SK-N-SH treated with all-trans-retinoic acid at 6 μM for 48 hours (cell line): ENCODE measurements around the gene TMC7.

Experiments
- ARNTL ChIP-seq: fragments of 450-650 bp; formaldehyde crosslinking; IDR thresholded peaks from 2 replicates; pipeline ENCODE4 v1.5.0; 2020; ENCODE audit warnings: low read depth, mild to moderate bottlenecking, moderate library complexity, borderline replicate concordance
- TF ChIP-seq, protein P1 (sequence below): fragments of 250-450 bp; sonication (Bioruptor Pico); IDR thresholded peaks from 2 replicates; pipeline ENCODE4 v1.5.1; 2021; ENCODE audit warnings: mild to moderate bottlenecking, moderate library complexity

DNA sequence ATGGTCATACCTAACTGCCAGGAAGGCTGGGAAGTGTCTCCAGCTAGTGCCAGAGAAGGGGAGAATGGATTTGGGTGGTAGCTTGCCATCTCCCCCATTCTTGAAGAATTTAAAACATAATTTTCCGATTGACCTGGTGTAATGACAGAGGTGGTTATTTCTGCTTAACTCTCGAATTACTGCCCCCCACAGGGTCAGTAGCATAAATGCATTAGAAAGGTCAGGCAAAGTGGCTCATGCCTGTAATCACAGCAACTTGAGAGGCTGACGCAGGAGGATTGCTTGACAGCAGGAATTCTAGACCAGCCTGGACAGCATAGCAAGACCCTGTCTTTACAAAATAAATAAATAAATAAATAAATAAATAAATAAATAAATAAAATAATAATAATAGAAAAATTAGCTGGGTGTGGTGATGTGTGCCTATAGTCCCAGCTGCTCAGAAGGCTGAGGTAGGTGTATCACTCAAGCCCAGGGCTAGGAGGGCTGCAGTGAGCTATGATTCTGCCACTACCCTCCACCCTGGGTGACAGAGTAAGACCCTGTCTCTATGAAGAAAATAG lies 27.5 kb downstream of the TMC7 start:
- TF ChIP-seq ARNTL (CRISPR knock-in tag), result no peak
- TF ChIP-seq, protein P1, sequence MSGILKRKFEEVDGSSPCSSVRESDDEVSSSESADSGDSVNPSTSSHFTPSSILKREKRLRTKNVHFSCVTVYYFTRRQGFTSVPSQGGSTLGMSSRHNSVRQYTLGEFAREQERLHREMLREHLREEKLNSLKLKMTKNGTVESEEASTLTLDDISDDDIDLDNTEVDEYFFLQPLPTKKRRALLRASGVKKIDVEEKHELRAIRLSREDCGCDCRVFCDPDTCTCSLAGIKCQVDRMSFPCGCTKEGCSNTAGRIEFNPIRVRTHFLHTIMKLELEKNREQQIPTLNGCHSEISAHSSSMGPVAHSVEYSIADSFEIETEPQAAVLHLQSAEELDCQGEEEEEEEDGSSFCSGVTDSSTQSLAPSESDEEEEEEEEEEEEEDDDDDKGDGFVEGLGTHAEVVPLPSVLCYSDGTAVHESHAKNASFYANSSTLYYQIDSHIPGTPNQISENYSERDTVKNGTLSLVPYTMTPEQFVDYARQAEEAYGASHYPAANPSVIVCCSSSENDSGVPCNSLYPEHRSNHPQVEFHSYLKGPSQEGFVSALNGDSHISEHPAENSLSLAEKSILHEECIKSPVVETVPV (CRISPR knock-in tag), result no peak
